ENCODE results near the gene JAZF1.

Gene JAZF1

DNA sequence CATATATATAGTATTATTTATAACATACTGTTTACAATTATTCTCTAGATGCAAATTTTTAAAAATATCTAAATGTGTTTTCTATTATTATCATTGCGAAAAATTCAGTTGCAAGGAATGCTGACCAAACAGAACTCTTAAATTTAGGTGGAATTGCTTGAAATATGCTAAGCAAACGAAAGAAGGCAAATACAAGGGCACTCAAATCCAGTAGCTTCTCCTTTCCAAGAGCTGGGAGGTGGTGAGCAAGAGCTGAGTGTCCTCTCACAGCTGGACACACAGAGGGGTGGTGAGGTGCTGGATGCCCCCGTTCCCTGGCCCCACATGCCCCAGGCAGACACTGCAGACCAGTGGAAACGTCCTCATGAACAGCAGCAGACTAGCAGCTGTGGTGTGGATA, 274.6 kb downstream of the JAZF1 start:
- TF ChIP-seq FOXP2 (optimal IDR thresholded peaks at IDR 0.05; ENCODE audit: borderline replicate concordance, extremely low read depth, extremely low read length, insufficient read depth), result no peak
- no peak for TF ChIP-seq SIN3A (IDR thresholded peaks at IDR 0.05; ENCODE audit: borderline replicate concordance, insufficient read depth, low read length)
- TF ChIP-seq, protein P1, sequence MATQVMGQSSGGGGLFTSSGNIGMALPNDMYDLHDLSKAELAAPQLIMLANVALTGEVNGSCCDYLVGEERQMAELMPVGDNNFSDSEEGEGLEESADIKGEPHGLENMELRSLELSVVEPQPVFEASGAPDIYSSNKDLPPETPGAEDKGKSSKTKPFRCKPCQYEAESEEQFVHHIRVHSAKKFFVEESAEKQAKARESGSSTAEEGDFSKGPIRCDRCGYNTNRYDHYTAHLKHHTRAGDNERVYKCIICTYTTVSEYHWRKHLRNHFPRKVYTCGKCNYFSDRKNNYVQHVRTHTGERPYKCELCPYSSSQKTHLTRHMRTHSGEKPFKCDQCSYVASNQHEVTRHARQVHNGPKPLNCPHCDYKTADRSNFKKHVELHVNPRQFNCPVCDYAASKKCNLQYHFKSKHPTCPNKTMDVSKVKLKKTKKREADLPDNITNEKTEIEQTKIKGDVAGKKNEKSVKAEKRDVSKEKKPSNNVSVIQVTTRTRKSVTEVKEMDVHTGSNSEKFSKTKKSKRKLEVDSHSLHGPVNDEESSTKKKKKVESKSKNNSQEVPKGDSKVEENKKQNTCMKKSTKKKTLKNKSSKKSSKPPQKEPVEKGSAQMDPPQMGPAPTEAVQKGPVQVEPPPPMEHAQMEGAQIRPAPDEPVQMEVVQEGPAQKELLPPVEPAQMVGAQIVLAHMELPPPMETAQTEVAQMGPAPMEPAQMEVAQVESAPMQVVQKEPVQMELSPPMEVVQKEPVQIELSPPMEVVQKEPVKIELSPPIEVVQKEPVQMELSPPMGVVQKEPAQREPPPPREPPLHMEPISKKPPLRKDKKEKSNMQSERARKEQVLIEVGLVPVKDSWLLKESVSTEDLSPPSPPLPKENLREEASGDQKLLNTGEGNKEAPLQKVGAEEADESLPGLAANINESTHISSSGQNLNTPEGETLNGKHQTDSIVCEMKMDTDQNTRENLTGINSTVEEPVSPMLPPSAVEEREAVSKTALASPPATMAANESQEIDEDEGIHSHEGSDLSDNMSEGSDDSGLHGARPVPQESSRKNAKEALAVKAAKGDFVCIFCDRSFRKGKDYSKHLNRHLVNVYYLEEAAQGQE (IDR thresholded peaks at IDR 0.05; ENCODE audit: insufficient read depth in 1 of 2, low read depth in 2 of 2, low read length in 2 of 2), result no peak

DNA sequence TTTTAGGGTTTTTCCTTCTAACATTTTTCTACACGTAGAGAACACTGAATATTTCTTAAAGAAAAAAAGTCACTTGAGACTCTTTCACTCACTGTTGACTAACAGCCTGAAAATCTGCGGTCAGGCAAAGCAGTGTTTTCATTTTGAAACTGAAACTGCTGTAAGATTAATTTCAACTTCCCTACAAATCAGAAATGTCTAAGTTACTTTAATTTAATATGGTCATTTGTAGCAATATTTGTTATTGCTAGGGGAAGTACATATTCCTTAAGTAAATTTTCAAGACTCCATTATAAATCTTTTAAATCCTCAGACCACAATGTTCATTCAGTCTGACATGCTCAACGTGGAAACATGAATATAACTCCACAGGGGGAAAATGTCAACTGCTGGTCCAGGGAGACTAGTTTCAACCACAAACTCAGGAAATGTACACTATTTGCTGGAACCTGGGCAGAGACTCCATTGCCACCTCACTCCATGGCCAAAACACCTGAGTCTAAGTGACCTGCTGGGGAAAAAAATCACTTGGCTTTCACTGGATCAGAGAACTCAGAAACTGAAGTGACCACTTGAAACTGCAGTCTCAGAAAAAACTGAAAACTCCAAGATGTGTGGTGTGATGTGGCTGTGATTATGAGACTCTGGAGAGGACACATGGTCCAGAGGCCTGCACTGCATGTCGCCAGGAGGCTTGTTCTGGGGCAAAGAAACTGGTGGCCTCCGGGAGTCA, 279.4 kb downstream of the JAZF1 start:
- TF ChIP-seq POLR2AphosphoS5 (IDR thresholded peaks at IDR 0.05; ENCODE audit: low read depth, low read length) (no peak), TAF1 (IDR thresholded peaks at IDR 0.05; ENCODE audit: borderline replicate concordance, insufficient read depth, low read length) (no peak), SIN3A (IDR thresholded peaks at IDR 0.05; ENCODE audit: borderline replicate concordance, insufficient read depth, low read length) (no peak), FOXP2 (optimal IDR thresholded peaks at IDR 0.05; ENCODE audit: borderline replicate concordance, extremely low read depth, extremely low read length, insufficient read depth) (no peak)
- TF ChIP-seq, protein P1 (IDR thresholded peaks at IDR 0.05; ENCODE audit: insufficient read depth in 1 of 2, low read depth in 2 of 2, low read length in 2 of 2), result no peak

DNA sequence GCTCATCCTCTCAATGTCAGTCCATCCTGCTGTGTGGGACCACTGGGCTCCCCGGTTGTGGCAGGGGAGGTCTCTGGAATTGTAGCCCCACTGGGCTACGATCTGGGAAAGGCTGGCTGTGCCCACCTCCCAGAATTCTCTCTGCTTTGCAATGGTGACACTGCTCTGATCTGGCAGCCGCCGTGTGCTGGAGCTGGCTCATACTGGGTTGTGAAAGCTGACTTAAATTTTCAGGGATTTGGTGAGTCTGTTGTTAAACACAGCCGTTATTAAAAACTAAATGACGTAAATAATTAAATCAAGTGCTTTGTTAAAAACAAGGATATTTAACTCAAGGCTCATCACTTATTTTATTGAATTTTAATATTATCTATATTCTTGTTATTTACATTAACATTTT, 280.6 kb downstream of the JAZF1 start:
- TF ChIP-seq POLR2AphosphoS5 (IDR thresholded peaks at IDR 0.05; ENCODE audit: low read depth, low read length) (no peak), SIN3A (IDR thresholded peaks at IDR 0.05; ENCODE audit: borderline replicate concordance, insufficient read depth, low read length) (no peak), FOXP2 (optimal IDR thresholded peaks at IDR 0.05; ENCODE audit: borderline replicate concordance, extremely low read depth, extremely low read length, insufficient read depth) (no peak), TAF1 (IDR thresholded peaks at IDR 0.05; ENCODE audit: borderline replicate concordance, insufficient read depth, low read length) (no peak)
- TF ChIP-seq, protein P1 (IDR thresholded peaks at IDR 0.05; ENCODE audit: insufficient read depth in 1 of 2, low read depth in 2 of 2, low read length in 2 of 2), result no peak

DNA sequence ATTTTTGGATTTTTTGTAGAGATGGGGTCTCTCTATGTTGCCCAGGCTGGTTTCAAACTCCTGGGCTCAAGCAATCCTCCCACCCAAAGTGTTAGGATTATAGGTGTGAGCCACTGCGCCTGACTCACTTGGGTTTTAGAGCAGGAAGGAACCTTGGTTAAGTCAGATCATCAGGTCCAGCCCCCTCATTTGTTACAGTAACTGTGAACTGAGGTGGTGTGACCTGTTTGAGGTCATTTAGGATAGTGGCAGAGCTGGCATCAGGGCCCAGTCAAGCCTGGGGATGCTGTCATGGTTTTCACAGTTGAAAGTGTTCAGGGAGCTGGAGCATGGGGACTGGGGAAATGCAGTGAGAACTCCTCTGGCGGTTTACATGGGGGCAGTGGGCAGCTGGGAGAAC, 281.0 kb downstream of the JAZF1 start:
- no peak for TF ChIP-seq SIN3A (IDR thresholded peaks at IDR 0.05; ENCODE audit: borderline replicate concordance, insufficient read depth, low read length)
- no peak for TF ChIP-seq POLR2AphosphoS5 (IDR thresholded peaks at IDR 0.05; ENCODE audit: low read depth, low read length)
- TF ChIP-seq, protein P1 (IDR thresholded peaks at IDR 0.05; ENCODE audit: insufficient read depth in 1 of 2, low read depth in 2 of 2, low read length in 2 of 2), result no peak
- TF ChIP-seq TAF1 (IDR thresholded peaks at IDR 0.05; ENCODE audit: borderline replicate concordance, insufficient read depth, low read length), result no peak
- TF ChIP-seq FOXP2 (optimal IDR thresholded peaks at IDR 0.05; ENCODE audit: borderline replicate concordance, extremely low read depth, extremely low read length, insufficient read depth), result no peak
